GM19238 (cell line): ENCODE measurements around the gene ZBTB11.
A peak's percentile ranks its signal among the peaks of the same experiment; 100 is the strongest.
"Not testable (repeated sequence)": the region's sequence is repeated elsewhere in the genome, so short reads cannot be mapped to it uniquely, and the experiment has no call there.

Source experiments
- DNase-seq: peaks from one replicate; pipeline ENCODE4 v3.0.0; 2011; ENCODE audit warnings: low spot score; ENCODE audit not compliant: insufficient read length

The ZBTB11 gene

DNA sequence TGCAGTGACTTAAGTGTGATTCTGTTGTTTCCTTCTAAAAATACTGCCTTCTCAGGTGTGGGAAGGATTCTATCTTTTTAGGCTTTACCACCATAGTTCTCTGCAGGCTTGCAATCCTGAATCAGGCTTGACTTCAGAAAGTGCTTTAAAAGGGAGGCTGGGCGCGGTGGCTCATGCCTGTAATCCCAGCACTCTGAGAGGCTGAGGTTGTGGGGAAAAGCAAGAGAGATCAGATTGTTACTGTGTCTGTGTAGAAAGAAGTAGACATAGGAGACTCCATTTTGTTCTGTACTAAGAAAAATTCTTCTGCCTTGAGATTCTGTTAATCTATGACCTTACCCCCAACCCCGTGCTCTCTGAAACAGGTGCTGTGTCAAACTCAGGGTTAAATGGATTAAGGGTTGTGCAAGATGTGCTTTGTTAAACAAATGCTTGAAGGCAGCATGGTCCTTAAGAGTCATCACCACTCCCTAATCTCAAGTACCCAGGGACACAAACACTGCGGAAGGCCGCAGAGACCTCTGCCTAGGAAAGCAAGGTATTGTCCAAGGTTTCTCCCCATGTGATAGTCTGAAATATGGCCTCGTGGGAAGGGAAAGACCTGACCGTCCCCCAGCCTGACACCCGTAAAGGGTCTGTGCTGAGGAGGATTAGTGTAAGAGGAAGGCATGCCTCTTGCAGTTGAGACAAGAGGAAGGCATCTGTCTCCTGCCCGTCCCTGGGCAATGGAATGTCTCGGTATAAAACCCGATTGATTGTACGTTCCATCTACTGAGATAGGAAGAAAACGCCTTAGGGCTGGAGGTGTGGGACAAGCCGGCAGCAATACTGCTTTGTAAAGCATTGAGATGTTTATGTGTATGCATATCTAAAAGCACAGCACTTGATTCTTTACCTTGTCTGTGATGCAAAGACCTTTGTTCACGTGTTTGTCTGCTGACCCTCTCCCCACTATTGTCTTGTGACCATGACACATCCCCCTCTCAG is 15.0 kb upstream of the ZBTB11 start:
- DNase-seq, result not testable (repeated sequence)

DNA sequence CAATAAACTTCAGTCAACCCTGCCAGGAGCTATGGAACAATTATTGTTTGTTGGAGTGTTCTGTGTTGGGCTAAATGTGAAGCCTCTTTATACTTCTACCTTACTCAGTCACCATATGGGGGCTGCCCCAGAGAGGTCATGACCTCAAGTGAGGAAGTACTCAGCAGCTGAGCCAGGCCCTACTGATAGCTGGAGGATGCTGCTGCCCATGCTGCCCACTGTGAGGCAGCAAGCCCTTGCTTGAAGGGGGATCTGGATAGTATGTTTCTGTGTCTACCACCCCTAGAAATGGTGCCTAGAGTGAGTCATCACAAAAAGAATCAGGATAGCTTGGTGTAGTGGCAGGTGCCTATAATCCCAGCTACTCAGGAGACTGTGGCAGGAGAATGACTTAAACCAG is 14.0 kb upstream of the ZBTB11 start:
- no peak for DNase-seq

DNA sequence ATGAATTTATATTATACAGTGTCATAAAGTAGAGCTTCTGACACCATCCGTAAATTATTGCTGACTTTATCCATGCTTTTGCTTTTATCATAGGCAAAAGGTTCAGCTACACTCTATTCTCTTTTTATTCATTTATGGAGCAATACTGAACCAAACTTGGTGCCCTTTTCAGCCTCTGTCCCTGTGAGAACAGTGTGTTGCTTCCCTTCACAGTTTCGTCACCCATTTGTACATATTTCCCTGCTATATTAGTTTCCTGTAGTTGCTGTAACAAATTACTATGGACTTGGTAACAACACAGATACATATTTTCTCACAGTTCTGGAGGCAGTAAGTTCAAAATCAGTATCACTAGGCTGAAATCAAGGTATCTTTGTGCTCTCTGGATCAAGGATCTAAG is 12.4 kb upstream of the ZBTB11 start:
- DNase-seq, result no peak

DNA sequence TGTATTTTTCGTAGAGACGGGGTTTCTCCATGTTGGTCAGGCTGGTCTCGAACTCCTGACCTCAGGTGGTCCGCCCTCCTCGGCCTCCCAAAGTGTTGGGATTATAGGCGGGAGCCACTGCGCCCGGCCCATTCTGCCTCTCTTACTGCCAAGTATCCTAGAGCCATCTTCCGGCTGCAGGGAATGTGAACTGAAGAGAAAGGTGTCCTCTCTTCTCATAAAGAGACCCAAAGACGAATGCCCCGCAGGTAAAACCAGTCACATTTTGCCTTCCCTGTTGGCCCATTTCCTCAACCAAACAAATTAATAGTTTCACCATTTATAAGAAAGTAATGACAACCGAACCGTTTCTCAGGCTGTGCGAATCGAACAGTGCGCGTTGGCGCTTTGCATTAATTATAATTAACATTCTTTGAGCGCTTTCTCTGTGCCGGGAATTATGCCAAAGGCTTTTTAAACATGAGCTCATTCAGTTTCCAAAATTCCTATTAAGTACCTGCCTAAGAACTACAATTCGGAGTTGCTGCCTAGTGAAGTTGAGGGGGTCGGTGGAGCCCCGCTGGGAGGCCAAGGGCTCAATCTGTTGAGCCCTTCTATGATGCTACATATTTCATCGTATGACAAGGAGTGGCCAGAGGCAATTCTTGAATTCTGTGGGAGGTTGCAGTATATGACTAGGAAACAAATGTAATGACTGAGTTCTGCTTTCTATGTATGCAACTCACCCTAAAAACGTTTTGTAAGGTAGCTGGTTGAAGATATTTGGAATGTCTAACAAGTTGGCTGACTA is 10.4 kb upstream of the ZBTB11 start:
- DNase-seq, result no peak

DNA sequence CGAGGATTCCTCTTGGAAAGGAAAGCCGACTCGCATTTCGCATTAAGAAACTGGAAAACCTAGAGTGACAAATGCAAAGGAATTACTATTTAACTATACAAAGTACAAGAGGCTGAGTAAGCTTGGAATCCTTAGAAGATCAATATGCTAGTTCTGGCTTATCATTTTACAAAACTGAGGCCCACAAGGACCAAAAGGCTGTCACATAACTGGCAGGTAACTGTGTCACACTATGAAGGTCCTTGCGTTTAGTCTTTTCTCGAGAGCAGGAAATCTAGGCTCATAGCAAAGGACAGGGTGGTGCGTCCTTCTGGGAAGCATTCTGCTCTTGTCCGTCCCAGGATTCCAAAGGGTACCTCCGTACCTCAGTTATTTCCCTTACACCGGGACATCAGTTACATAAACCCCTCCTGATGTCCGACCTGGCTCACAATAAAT is 9.0 kb upstream of the ZBTB11 start:
- no peak for DNase-seq

DNA sequence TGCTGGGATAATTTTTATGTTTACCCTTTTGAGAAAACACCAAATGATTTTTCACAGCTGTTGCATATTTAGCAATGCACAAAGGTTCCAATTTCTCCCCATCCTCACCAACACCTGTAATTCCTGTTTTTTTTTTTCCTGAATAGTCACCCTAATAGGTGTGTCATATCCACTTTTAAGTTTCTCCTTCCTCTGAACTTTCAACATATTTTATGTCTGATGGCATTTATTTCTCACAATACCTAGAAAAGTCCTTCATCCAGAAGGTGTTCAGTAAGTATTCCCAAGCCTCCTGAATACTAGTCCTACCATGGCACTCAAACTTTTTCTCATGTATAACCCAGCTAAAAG is 8.1 kb upstream of the ZBTB11 start:
- no peak for DNase-seq

DNA sequence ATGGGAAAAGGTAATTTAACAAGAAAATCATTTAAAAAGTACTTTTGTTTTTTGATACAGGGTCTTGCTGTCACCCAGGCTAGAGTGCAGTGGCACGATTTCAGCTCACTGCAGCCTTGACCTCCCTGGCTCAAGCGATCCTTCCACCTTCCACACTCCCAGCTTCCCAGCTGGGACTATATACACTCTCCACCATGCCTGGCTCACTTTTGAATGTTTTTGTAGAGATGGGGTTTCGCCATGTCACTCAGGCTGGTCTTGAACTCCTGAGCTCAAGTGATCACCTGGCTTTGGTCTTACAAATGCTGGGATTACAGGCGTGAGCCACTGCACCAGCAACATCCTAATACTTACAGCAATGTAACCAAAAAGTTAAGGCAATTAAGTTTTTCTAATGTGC is 3.5 kb upstream of the ZBTB11 start:
- DNase-seq, result no peak

DNA sequence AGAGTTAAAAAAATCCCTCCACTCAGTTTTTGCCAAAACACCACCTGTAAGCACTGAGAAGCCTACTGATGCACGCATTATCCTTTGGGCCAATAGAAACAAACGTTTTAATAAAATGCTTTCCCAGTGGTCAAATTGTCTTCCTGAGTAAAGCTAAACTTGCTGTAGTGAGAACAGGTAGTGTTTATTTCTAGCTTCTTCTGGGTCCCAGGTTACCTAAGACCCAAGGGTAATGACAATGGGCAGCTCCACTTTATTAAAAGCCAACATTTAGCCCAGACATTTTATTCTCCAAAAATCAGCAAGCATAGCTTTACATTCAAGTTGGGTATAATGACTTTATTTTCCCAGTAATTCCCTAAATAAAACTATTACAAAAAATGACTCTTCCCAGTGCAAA is 1.9 kb upstream of the ZBTB11 start:
- not testable (repeated sequence) for DNase-seq

DNA sequence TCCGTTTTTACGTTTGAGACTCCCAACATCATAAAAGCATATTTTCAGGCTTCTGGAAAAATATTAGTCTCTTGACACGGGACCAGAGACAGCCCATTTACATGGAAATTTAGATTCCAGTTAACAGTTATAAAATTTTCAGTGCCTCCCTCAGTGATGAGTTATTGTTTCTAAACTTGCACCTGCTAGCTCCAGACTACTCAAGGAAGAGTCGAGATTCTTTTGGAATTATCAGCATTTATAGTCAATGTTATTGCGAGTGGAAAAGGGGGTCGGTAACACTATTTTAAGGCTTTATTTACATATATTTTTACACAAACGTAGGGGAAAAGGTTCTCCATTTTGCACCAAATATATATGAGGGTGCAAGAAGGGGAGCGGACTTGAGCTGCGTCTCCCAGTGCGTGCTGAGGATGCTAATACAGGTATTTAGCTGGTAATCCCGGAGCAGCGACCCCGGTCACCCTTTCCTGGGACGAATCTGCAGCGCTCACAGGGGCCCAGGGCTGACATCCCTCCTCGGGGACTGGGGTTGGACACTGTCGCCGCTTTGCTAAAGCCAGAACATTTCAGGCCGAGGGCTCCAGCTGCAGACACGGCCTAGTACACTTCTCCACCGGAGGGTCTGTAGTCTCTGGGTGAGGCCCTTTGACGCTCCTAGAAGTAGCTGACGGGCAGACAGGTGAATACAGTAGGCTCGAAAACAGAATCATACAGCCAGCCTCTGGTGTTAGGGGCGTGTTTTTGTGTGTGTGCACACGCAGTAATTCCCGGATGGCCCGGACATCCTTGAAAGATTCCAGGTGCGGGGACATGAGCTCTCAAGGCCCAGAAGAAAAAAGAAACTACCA is 729 bp upstream of the ZBTB11 start:
- no peak for DNase-seq

DNA sequence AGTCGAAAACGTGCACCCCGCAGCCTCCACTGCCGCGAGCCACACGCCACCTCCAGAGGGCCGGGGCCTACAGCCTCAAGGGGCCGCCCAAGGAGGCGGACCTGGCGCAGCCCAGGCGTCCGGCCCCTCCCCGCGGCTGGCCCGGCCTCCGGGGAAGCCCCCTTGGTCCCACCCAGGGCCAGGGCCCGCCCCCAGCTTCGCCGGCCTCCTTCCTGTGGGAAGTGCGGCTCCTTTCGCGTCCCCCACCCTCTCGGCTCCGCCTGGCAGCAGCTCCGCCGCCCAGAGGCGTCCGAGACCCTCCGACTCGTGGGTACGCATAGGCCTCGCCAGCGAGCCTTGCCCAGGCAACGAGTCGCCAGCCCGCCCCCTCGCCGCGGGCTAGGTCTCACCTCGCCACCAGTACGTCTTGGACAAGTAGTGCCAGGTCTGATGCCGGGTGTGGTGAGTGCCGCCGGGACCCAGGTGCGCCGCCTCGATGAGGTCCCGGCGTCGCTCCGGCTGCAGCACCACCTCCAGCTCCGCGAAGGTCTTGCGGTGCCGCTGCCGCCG is 642 bp downstream of the ZBTB11 start:
- peak; percentile 85 for DNase-seq

DNA sequence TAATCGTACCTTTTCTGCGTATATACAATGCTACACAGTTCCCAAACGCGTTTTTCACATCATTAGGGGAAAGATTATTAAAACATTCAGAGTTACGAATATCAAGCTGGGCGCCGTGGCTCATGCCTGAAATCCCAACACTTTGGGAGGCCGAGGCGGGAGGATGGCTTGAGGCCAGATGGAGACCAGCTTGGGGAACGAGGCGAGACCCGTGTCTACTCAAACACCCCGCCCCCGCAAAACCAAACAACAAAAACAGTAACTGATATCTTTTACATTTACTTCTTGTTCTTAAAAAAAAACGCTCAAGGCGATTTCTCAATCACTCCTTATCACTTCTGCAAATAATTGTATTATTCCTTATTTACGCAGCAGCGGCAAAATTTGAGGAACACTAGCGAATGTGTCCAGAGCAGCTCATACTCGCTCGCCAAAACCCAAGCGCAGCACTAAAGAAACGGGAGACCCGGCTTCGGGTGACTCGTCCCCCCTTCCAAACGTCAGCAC is 1.2 kb downstream of the ZBTB11 start:
- DNase-seq, result no peak

DNA sequence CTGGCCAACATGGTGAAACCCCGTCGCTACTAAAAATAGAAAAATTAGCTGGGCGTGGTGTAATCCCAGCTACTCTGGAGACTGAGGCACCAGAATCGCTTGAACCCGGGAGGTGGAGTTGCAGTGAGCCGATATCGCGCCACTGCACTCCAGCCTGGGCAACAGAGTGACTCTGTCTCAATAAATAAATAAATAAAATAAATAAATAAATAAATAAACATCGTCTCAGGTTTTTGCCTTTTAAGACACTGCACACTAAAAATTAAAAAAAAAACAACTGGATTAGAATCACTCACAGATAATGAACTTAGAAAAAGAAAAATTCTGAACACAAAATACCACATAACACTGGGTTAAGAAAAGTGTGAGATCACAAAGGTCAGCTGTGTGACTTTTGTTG is 2.4 kb downstream of the ZBTB11 start:
- no peak for DNase-seq

DNA sequence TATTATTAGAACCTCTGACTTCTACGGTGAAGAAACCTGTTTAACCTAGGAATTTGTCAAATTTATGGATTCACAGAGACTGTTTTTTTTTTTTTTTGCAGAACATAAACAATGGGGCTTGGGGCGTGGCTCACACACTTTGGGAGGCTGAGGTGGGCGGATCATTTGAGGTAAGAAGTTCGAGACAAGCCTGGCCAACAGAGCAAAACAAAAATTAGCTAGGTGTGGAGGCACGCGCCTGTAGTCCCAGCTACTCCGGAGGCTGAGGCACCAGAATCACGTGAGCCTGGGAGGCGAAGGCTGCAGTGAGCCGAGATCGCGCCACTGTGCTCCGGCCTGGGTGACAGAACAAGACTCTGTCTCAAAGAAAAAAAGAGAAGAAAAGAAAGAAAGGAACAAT is 3.0 kb downstream of the ZBTB11 start:
- DNase-seq, result no peak

DNA sequence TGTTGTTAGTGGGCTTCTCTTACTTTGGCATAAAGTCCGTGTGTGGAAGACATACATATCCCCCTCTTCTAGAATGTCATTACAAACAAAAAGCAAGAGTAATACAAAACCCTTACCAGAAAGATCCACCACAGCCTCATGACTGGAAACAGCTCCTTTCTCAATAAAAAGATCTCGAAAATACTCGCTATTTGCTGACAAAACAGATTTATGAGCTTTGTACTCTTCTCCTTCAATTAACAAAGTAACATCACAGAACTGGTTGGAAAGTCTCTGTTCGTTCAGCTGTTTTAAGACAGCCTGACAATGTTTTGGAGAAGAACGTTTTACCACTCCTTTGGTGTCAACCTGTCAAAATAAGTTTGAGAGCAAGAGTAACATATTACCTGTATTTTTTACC is 5.9 kb downstream of the ZBTB11 start:
- DNase-seq, result no peak

DNA sequence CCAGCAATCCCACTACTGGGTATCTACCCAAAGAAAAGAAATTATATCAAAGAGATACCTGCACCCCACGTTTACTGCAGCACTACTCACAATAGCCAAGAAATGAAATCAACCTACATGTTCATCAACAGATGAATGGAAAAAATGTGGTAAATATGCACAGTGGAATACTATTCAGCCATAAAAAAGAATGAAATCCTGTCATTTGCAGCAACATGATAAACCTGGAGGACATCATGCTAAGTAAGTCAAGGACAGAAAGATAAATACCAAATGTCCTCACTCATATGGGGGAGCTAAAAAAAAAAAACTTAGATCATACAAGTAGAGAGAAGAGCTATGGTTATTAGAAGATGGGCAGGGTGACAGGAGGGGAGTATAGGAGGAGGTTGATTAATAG is 9.1 kb downstream of the ZBTB11 start:
- no peak for DNase-seq

DNA sequence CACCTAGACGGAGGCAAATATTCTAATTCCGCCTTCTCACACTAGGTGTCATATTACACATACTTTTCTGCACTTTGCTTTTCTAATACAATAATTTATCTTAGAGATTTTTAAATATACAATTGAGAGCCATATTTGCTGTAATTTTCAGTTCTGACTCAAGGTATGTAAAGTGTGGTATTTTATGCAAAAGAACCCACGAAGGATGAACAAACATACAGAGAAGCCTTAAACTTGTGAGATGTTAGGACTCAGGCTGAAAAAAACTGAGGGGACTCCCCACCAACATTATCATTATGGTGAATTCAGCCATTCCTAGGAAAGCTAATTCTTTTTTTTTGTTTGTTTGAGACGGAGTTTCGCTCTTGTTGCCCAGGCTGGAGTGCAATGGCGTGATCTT is 9.6 kb downstream of the ZBTB11 start:
- no peak for DNase-seq

DNA sequence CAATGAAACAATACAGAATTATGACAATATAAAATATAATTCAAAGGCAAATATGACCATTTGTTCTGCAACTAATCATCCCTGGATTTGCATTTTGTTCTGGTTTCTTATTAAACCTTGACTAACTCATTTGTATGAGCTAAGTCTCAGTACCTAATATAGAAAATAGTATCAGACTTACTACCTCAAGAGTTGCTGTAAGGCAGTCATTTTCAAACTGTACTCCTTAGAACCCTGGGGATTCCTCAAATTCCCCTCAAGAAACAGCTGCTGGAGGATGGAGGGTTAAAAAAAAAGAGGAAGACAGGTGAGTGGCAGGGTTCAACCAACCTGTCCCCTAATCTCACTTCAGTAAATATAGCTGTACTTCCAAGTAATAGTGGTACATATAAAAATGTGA is 11.1 kb downstream of the ZBTB11 start:
- no peak for DNase-seq

DNA sequence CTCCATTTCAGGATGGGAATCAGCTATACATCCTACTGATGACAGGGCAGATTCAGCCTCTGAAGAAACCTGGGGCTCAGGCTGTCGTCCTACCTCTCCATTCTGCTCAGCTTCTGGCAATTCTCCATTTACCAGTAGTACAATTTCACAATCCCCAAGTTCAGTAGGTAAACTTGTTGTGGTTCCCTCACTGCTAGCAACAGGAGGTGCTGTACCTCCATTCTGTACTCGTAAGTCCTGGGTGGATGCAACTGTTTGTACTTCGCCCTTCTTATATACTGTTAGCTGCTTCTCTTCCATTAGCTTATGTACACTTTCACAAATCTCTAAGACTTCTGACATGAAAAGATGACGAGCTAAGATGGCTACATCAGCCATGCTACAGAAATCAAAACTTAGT is 11.6 kb downstream of the ZBTB11 start:
- no peak for DNase-seq

DNA sequence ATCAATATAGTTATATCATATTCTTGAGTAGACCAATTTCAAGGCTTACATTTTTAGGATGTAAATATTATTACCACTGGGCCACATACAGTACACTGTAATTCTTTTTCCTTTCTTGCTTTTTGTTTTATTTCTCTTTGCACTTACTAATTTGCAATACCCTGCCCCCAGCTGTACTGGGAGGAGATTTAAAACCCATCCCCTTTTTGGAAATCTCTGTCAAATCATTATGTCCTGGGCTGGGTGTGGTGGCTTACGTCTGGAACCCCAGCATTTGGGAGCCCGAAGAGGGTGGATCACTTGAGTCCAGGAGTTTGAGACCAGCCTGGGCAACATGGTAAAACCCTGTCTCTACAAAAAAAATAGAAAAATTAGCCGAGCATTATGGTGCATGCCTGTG is 16.2 kb downstream of the ZBTB11 start:
- no peak for DNase-seq

DNA sequence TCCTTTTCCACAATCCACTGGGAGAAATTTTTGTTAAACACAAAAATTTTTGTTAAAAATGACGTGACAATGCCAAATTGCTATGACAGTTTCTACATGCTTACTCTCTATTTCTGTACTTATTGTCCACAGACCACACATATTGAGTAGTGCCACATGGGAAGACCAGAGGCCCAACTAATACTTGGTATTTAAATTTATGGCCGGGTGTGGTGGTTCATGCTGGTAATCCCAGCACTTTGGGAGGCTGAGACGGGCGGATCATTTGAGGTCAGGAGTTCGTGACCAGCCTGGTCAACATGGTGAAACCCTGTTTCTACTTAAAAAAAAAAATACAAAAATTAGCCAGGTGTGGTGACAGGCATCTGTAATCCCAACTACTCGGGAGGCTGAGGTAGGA is 20.3 kb downstream of the ZBTB11 start:
- DNase-seq, result no peak

DNA sequence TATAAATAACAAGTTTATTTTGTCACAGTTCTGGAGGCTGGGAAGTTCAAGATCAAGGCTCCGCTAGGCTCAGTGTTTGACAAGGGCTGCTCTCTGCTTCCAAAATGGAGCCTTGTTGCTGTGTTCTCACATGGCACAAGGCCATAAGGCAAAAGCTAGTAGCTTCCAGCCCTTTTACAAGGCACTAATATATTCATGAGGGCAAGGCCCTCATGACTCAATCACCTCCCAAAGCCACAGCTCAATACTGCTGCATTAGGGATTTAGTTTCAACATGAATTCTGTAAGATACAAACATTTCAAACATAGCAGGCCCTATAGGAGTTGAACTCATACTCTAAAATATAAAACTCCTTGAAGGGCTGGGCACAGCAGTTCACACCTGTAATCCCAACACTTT is 30.2 kb downstream of the ZBTB11 start:
- DNase-seq, result no peak
